Measurements from ENCODE around the gene CFAP46. TPM values are rescaled to one million over a fixed set of nuclear protein-coding genes. Genes with fewer than 3 reads are reported as not detected.
"Not testable (repeated sequence)": the region's sequence is repeated elsewhere in the genome, so short reads cannot be mapped to it uniquely, and the experiment has no call there.

The CFAP46 gene
- total RNA-seq, 1 donor from 2014 or later = 5.2 TPM

DNA sequence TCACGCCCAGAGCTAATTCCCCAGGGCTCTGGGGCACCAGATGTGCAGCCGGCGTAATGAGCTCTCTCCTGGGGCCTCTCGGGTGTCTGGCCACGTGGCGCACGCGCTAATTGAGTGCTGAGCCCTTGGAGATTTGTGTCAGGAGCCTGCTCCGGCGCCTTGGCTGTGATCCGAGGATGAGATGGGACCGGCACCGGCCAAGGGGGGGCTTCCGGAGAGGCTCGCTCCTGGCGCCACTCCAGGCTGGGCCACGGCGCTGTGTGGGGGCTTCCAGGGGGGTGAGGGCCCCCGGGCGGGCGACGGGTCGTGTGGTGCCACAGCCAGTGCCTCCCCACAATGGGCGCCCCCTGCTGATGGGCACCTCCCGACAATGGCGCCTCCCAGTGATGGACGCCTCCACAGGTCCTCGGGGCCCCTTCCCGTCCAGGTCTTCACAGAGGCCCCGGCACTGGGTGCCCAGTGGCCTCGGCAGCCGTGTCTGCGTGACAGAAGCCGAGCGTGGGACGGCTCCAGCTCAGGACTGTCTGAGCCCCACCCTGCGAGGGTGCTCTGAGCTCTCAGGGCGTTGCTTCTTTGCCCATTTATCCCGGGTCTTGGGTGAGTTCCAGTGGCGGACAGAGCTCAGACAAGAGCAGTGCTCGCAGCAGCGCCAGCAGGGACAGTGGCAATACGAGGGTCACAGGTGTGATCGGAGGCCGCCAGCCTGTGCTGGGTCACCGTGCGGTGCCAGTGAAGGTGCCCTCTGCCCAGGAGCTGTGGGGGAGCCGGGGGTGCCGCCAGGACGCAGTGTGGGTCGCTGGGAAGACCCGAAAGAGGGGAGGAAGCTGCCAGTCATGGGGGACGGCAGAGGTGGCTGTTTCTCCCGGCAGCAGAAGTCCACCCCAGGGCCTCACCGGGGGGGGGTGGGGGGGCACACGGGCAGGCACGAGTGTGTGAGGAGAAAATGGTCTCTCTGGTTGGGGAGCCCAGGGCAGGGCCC is 148.2 kb downstream of the CFAP46 start:
- Mint-ChIP-seq H3K27ac (ENCODE audit: unreplicated experiment) (no peak overlapping the region), H3K4me3 (ENCODE audit: unreplicated experiment) (no peak overlapping the region), H3K9me3 (ENCODE audit: unreplicated experiment) (peaks cover 2% of the 10 kb centered on the region), H3K4me1 (ENCODE audit: low read depth, unreplicated experiment) (no peaks in the 10 kb centered on the region), H3K36me3 (ENCODE audit: unreplicated experiment) (no peaks in the 10 kb centered on the region), H3K27me3 (ENCODE audit: unreplicated experiment) (peaks cover 6% of the 10 kb centered on the region)
- DNase-seq = peak; percentile 79
- TF ChIP-seq CTCF (IDR thresholded peaks at IDR 0.05; ENCODE audit: partially characterized antibody, unreplicated experiment) = peak; percentile 14

DNA sequence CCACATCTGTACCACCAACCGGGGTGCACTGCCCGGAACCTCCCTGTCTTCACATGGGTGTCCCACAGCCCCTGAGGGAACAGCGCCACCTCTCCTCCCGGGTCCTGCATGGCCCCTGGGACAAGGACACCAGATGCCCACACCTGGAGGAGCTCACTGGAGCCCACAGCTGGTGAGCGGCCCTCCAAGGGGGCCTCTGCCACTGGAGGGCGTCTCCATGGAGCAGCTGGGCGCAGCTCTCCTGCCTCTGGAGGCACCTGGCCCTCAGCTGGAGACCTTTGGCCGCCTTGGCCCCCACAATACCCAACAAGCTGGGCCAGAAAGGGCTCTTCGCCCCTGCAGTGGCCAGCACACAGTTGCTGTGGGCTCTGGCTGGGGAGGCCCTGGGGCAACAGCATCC is 149.2 kb downstream of the CFAP46 start:
- DNase-seq = no peak
- no peak overlapping the region for H3K4me3 Mint-ChIP-seq (ENCODE audit: unreplicated experiment)

GRCh38 chr10:132792796-132793195 is 149.6 kb downstream of the CFAP46 start:
- H3K27ac Mint-ChIP-seq (ENCODE audit: unreplicated experiment) = no peak overlapping the region
- TF ChIP-seq CTCF (IDR thresholded peaks at IDR 0.05; ENCODE audit: partially characterized antibody, unreplicated experiment) = no peak
- no peaks in the 10 kb centered on the region for H3K36me3 Mint-ChIP-seq (ENCODE audit: unreplicated experiment)
- H3K4me1 Mint-ChIP-seq (ENCODE audit: low read depth, unreplicated experiment) = no peaks in the 10 kb centered on the region
- H3K27me3 Mint-ChIP-seq (ENCODE audit: unreplicated experiment) = peaks cover 5% of the 10 kb centered on the region
- no peak overlapping the region for H3K4me3 Mint-ChIP-seq (ENCODE audit: unreplicated experiment)
- DNase-seq = no peak
- H3K9me3 Mint-ChIP-seq (ENCODE audit: unreplicated experiment) = peaks cover under 1% of the 10 kb centered on the region

More for the DNA sequence above, 149.2 kb downstream of the CFAP46 start:
- Mint-ChIP-seq H3K27me3 (ENCODE audit: unreplicated experiment) (peaks cover 5% of the 10 kb centered on the region), H3K4me1 (ENCODE audit: low read depth, unreplicated experiment) (no peaks in the 10 kb centered on the region), H3K27ac (ENCODE audit: unreplicated experiment) (no peak overlapping the region), H3K36me3 (ENCODE audit: unreplicated experiment) (no peaks in the 10 kb centered on the region), H3K9me3 (ENCODE audit: unreplicated experiment) (peaks cover 2% of the 10 kb centered on the region)
- TF ChIP-seq CTCF (IDR thresholded peaks at IDR 0.05; ENCODE audit: partially characterized antibody, unreplicated experiment) = no peak

- H3K27me3 Mint-ChIP-seq (ENCODE audit: unreplicated experiment); H3K9me3 Mint-ChIP-seq (ENCODE audit: unreplicated experiment); H3K4me1 Mint-ChIP-seq (ENCODE audit: low read depth, unreplicated experiment); H3K36me3 Mint-ChIP-seq (ENCODE audit: unreplicated experiment); DNase-seq; H3K4me3 Mint-ChIP-seq (ENCODE audit: unreplicated experiment); H3K27ac Mint-ChIP-seq (ENCODE audit: unreplicated experiment): not testable (repeated sequence)
These were observed 150.3 kb downstream of the CFAP46 start for GRCh38 chr10:132792099-132792498.

DNA sequence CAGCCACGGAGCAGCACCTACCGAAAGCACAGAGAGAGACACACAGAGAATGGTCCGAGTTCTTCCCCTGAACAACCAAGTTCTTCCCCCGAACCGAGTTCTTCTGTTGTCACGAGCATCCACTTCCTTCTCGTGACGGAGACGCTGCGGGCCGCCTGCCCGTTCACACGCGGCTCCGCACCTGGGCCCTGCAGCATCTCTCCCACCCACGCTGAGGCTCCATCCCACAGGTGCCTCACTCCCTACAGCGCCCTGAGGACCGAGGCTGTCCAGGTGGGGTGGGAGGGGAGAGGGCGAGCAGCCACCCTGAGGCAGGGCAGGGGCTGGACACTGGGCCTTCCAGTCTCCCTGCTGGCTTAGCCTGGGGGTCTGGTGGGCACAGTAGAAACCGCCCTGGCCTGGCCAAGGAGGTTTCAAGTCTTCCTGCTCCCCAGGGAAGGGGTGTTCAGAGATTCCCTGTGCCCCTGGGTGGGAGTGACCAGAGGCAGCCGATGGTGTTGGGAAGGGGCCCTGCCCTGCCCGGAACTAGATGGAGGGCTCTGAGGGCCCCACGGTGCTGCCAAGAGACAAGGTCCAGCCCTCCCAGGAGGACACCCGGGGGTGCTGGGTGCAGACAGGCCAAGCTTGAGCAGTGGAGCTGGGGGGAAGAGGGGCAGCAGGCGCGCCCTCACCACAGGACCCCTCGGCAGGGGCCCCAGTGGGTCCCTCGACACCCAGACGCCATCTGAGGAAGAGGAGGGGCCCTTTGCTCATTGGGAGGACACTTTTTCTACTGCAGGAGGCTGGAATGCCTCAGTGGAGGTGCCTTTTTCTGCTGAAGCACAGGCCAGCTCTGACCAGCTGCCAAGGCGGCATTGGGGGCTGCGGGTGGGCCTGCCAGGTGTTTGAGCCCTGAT is 151.2 kb downstream of the CFAP46 start:
- peaks cover under 1% of the 10 kb centered on the region for H3K27me3 Mint-ChIP-seq (ENCODE audit: unreplicated experiment)
- DNase-seq = no peak
- H3K4me3 Mint-ChIP-seq (ENCODE audit: unreplicated experiment) = no peak overlapping the region
- H3K36me3 Mint-ChIP-seq (ENCODE audit: unreplicated experiment) = no peaks in the 10 kb centered on the region
- no peaks in the 10 kb centered on the region for H3K4me1 Mint-ChIP-seq (ENCODE audit: low read depth, unreplicated experiment)
- H3K9me3 Mint-ChIP-seq (ENCODE audit: unreplicated experiment) = no peaks in the 10 kb centered on the region
- no peak for TF ChIP-seq CTCF (IDR thresholded peaks at IDR 0.05; ENCODE audit: partially characterized antibody, unreplicated experiment)
- no peak overlapping the region for H3K27ac Mint-ChIP-seq (ENCODE audit: unreplicated experiment)

Data from glutamatergic neuron (in vitro differentiated cells).